ENCODE measurements around the gene CXCL17. TPM values are rescaled to one million over a fixed set of nuclear protein-coding genes. Genes with fewer than 3 reads are reported as not detected.
A peak's percentile ranks its signal among the peaks of the same experiment; 100 is the strongest.

CXCL17 gene
- total RNA-seq, 1 experiment from 2014 or later = not detected

DNA sequence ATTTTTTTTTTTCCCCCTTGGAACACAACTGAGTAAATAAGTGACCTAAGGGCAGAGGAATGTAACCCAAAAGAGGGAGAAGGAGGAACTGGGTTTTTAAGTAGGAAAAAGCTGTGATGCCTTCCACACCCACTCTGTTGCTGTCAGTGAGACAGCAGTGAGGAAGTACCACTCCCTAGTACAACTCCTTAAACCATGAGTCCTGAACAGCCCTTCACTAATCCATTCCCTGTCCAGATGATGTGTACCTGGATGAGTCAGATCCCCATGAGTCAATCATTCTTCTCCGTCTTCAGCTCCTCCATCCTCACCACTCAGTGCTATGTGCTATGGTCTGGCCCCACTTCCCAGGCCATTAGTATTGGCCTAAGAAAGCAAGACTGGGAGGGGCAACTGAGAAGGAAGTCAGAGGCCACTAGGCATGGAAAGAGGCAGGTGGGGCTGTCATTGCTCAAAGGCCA, 12.9 kb upstream of the CXCL17 start:
- H3K4me3 Mint-ChIP-seq = no peak overlapping the region
- no CpG with 5 or more reads among the region's 1 CpG for WGBS (ENCODE audit: extremely low coverage, insufficient read length, low lambda C conversion rate)
- H3K14ac ChIP-seq (ENCODE audit: insufficient read depth, low read length) = no peak overlapping the region
- no peak overlapping the region for H2BK20ac ChIP-seq (ENCODE audit: low read depth, low read length, poor library complexity, severe bottlenecking)
- H3K4me1 ChIP-seq (ENCODE audit: insufficient read depth, low read length) = peaks cover 4% of the 10 kb centered on the region; the same call in 1 of the 2 replicates
- no peaks in the 10 kb centered on the region for H3K79me2 ChIP-seq (ENCODE audit: insufficient read depth, low read length)
- H3K4me1 Mint-ChIP-seq = peaks cover 47 to 52% of the 10 kb centered on the region in 2 experiments
- no peak overlapping the region for H3K4me2 ChIP-seq (ENCODE audit: insufficient read depth, insufficient read length, low read length)
- H4K91ac ChIP-seq (ENCODE audit: insufficient read length, low read depth, low read length) = no peak overlapping the region
- H3K23ac ChIP-seq (ENCODE audit: insufficient read length, low read depth, low read length) = no peak overlapping the region
- no peak overlapping the region for H4K8ac ChIP-seq (replicated peaks; ENCODE audit: insufficient read length, low read depth, low read length)
- H3K27me3 Mint-ChIP-seq (ENCODE audit: low read depth) = peaks cover 2% of the 10 kb centered on the region; the same call in 1 of the 2 replicates
- H3K9ac ChIP-seq (ENCODE audit: extremely low read depth, insufficient read length, low read length) = no peak overlapping the region
- no peak overlapping the region for H3K4ac ChIP-seq (ENCODE audit: low read depth, low read length)
- no peak overlapping the region for H3K27ac ChIP-seq (ENCODE audit: insufficient read length, low read depth, low read length)
- no peak overlapping the region for H3K18ac ChIP-seq (ENCODE audit: insufficient read length, low read depth, low read length)
- no peaks in the 10 kb centered on the region for H3K79me1 ChIP-seq (ENCODE audit: insufficient read depth, low read depth, low read length, poor library complexity, severe bottlenecking)
- no peak overlapping the region for H2AK5ac ChIP-seq (ENCODE audit: insufficient read length, low read length)
- H3K23me2 ChIP-seq (ENCODE audit: insufficient read length, low read depth, low read length, poor library complexity, severe bottlenecking) = no peaks in the 10 kb centered on the region
- H2BK12ac ChIP-seq (ENCODE audit: insufficient read length, low read depth, low read length) = no peak overlapping the region
- H2AFZ ChIP-seq (ENCODE audit: low read length) = no peak overlapping the region
- H2BK15ac ChIP-seq (ENCODE audit: low read depth, low read length) = no peak overlapping the region
- no peaks in the 10 kb centered on the region for H3K27me3 ChIP-seq (ENCODE audit: insufficient read depth, low read length)
- H3T11ph ChIP-seq (ENCODE audit: low read length) = no peak overlapping the region
- peaks cover 0 to 3% of the 10 kb centered on the region in 2 experiments; a peak in 2 of 5 replicates for H3K9me3 Mint-ChIP-seq
- no peak overlapping the region for H3K56ac ChIP-seq (ENCODE audit: insufficient read length, low read depth, low read length)
- TF ChIP-seq, protein P1, sequence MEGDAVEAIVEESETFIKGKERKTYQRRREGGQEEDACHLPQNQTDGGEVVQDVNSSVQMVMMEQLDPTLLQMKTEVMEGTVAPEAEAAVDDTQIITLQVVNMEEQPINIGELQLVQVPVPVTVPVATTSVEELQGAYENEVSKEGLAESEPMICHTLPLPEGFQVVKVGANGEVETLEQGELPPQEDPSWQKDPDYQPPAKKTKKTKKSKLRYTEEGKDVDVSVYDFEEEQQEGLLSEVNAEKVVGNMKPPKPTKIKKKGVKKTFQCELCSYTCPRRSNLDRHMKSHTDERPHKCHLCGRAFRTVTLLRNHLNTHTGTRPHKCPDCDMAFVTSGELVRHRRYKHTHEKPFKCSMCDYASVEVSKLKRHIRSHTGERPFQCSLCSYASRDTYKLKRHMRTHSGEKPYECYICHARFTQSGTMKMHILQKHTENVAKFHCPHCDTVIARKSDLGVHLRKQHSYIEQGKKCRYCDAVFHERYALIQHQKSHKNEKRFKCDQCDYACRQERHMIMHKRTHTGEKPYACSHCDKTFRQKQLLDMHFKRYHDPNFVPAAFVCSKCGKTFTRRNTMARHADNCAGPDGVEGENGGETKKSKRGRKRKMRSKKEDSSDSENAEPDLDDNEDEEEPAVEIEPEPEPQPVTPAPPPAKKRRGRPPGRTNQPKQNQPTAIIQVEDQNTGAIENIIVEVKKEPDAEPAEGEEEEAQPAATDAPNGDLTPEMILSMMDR (conservative IDR thresholded peaks at IDR 0.05) = no peak
- no peak overlapping the region for H2BK5ac ChIP-seq (ENCODE audit: insufficient read length, low read length)
- peaks cover 2 to 15% (median 3%) of the 10 kb centered on the region in 3 experiments; a peak in 5 of 7 replicates for H3K36me3 Mint-ChIP-seq (ENCODE audit: insufficient read depth in 1 of 3, low read depth in 3 of 3)
- H3K9me3 ChIP-seq (ENCODE audit: control insufficient read depth, low read depth, low read length) = no peaks in the 10 kb centered on the region
- no peaks in the 10 kb centered on the region for H4K20me1 ChIP-seq (ENCODE audit: control insufficient read depth, insufficient read depth, insufficient read length)
- no peak overlapping the region for H2BK120ac ChIP-seq (ENCODE audit: low read depth, low read length, poor library complexity, severe bottlenecking)
- no peak for DNase-seq
- no peak overlapping the region for H4K5ac ChIP-seq (ENCODE audit: insufficient read length, low read depth, low read length)
- H3K27ac Mint-ChIP-seq = peak overlapping the region in 2 of 3 experiments; percentile 30 to 59; a peak in 2 of 7 replicates

All from H9 (cell line).